GM12872 (cell line): Measurements from ENCODE around the gene DHDH.

Experiments
- CTCF ChIP-seq: IDR thresholded peaks from 3 replicates; pipeline ENCODE4 v1.5.1; 2011; ENCODE audit warnings: low read depth, mild to moderate bottlenecking, low read length, moderate library complexity; ENCODE audit not compliant: insufficient read depth

DHDH gene

GRCh38 chr19:48914181-48914580, 19.3 kb upstream of the DHDH start:
- no peak for TF ChIP-seq CTCF

GRCh38 chr19:48915757-48916156, 17.7 kb upstream of the DHDH start:
- no peak for TF ChIP-seq CTCF

GRCh38 chr19:48918071-48918470, 15.4 kb upstream of the DHDH start:
- no peak for TF ChIP-seq CTCF

- TF ChIP-seq CTCF, result no peak
Measured at GRCh38 chr19:48918801-48919247, 14.7 kb upstream of the DHDH start.

- no peak for TF ChIP-seq CTCF
Measured at GRCh38 chr19:48920949-48921348, 12.6 kb upstream of the DHDH start.

- TF ChIP-seq CTCF, result no peak
Measured at GRCh38 chr19:48921721-48922500, 11.6 kb upstream of the DHDH start.

- TF ChIP-seq CTCF, result no peak
Measured at GRCh38 chr19:48922548-48923490, 10.7 kb upstream of the DHDH start.
